Caco-2 (cell line): ENCODE results near the gene MEGF11. TPM values are rescaled to one million over a fixed set of nuclear protein-coding genes. Genes with fewer than 3 reads are reported as not detected.

Source experiments
- BruUV-seq: library from RNA; stranded (reverse); fragments of 400-500 nt; replicated peaks from 2 replicates; lab custom pipeline; 2021; lab: Mats Ljungman, UMichigan
- CTCF ChIA-PET: fragments of 300-600 bp; sonication (Branson Sonifier 250); formaldehyde crosslinking; loops from one replicate; lab custom pipeline; 2022; ENCODE audit warnings: antibody characterized with exemption; lab: Charles Lee
- POLR2A ChIA-PET: fragments of 300-600 bp; sonication (Branson Sonifier 250); formaldehyde crosslinking; loops from one replicate; lab custom pipeline; 2022; ENCODE audit warnings: antibody characterized with exemption; lab: Charles Lee
- DNase-seq, 2 experiments: peaks; one replicate each; pipeline versions ENCODE4 v3.0.0 to v3.0.0-alpha.2; 2020 to 2022
- H3K27me3 ChIP-seq: replicated peaks from 2 replicates; pipeline ENCODE4 v1.6.0; 2011; ENCODE audit warnings: low read length; ENCODE audit not compliant: control insufficient read depth, insufficient read depth
- H3K36me3 ChIP-seq: 2 replicates; pipeline ENCODE4 v1.5.1; 2011; ENCODE audit warnings: low read length; ENCODE audit not compliant: control insufficient read depth, insufficient read depth
- H3K4me1 ChIP-seq: fragments of 250-450 bp; sonication (Bioruptor Pico); 2 replicates; pipeline ENCODE4 v1.5.1; 2020; ENCODE audit warnings: mild to moderate bottlenecking
- H3K4me3 ChIP-seq: 2 replicates; pipeline ENCODE4 v1.5.1; 2011; ENCODE audit warnings: low read depth, mild to moderate bottlenecking, control low read depth, low read length
- H3K9me3 ChIP-seq: fragments of 250-450 bp; sonication (Bioruptor Pico); 2 replicates; pipeline ENCODE4 v1.5.1; 2020; ENCODE audit warnings: mild to moderate bottlenecking, moderate library complexity
- H3K27ac Mint-ChIP-seq: one replicate; pipeline ENCODE4 v1.8.0; 2022; ENCODE audit warnings: mixed read lengths; ENCODE audit not compliant: unreplicated experiment
- H3K27me3 Mint-ChIP-seq: one replicate; pipeline ENCODE4 v1.8.0; 2022; ENCODE audit warnings: mixed read lengths; ENCODE audit not compliant: insufficient read depth, unreplicated experiment
- H3K36me3 Mint-ChIP-seq: one replicate; pipeline ENCODE4 v1.8.0; 2022; ENCODE audit warnings: mild to moderate bottlenecking, mixed read lengths; ENCODE audit not compliant: insufficient read depth, unreplicated experiment
- H3K4me1 Mint-ChIP-seq: one replicate; pipeline ENCODE4 v1.8.0; 2022; ENCODE audit warnings: low read depth, mixed read lengths; ENCODE audit not compliant: unreplicated experiment
- H3K4me3 Mint-ChIP-seq: one replicate; pipeline ENCODE4 v1.8.0; 2022; ENCODE audit warnings: mild to moderate bottlenecking, moderate library complexity, mixed read lengths; ENCODE audit not compliant: unreplicated experiment
- H3K9me3 Mint-ChIP-seq: one replicate; pipeline ENCODE4 v1.8.0; 2022; ENCODE audit warnings: mixed read lengths; ENCODE audit not compliant: unreplicated experiment
- CTCF ChIP-seq, 2 experiments: fragments of 200-600 bp in 1 of 2; IDR thresholded peaks; 1 replicate in 1 of 2; 2 replicates in 1 of 2; pipeline versions ENCODE4 v1.5.1 to v1.8.0; 2011 to 2022; ENCODE audit warnings: antibody characterized with exemption in 1 of 2, control low read depth in 1 of 2, inconsistent platforms in 1 of 2, low read depth in 1 of 2, low read length in 1 of 2, mild to moderate bottlenecking in 1 of 2, moderate library complexity in 1 of 2; ENCODE audit not compliant: insufficient read depth in 1 of 2, severe bottlenecking in 1 of 2, unreplicated experiment in 1 of 2
- intact Hi-C: fragments of 100-400 bp; cut with micrococcal nuclease; formaldehyde crosslinking; loops from one replicate; pipeline ENCODE4 v1.10.0; 2022; ENCODE audit not compliant: unreplicated experiment
- total RNA-seq: library from RNA; stranded (reverse); gene quantifications from 2 replicates; pipeline ENCODE4 v1.2.3, GENCODE V29; 2022

The MEGF11 gene
- total RNA-seq, 1 experiment from 2014 or later = 0.66 TPM

- Histone ChIP-seq H3K4me3 (no peak overlapping the region), H3K9me3 (no peaks in the 10 kb centered on the region), H3K4me1 (no peaks in the 10 kb centered on the region), H3K36me3 (no peaks in the 10 kb centered on the region), H3K27me3 (no peaks in the 10 kb centered on the region)
- intact Hi-C loops = no loop called here
- Mint-ChIP-seq H3K36me3 (no peaks in the 10 kb centered on the region), H3K27me3 (peaks cover 7% of the 10 kb centered on the region), H3K27ac (no peak overlapping the region), H3K4me1 (no peaks in the 10 kb centered on the region), H3K9me3 (no peaks in the 10 kb centered on the region), H3K4me3 (no peak overlapping the region)
- BruUV-seq = no TSS peak
- POLR2A ChIA-PET = no interaction called here
- CTCF ChIA-PET = interaction anchor here (1.4 kb wide), 1 partner anchor 10 kb away, joined by 6 read pairs; no protein-coding TSS in a partner anchor
- TF ChIP-seq CTCF (IDR thresholded peaks at IDR 0.05; ENCODE audit: insufficient read depth in 1 of 2, low read depth in 1 of 2, low read length in 1 of 2, severe bottlenecking in 1 of 2, unreplicated experiment in 1 of 2) = no peak
- no peak for DNase-seq
These were observed 182.2 kb downstream of the MEGF11 start for GRCh38 chr15:66071160-66071920.

DNA sequence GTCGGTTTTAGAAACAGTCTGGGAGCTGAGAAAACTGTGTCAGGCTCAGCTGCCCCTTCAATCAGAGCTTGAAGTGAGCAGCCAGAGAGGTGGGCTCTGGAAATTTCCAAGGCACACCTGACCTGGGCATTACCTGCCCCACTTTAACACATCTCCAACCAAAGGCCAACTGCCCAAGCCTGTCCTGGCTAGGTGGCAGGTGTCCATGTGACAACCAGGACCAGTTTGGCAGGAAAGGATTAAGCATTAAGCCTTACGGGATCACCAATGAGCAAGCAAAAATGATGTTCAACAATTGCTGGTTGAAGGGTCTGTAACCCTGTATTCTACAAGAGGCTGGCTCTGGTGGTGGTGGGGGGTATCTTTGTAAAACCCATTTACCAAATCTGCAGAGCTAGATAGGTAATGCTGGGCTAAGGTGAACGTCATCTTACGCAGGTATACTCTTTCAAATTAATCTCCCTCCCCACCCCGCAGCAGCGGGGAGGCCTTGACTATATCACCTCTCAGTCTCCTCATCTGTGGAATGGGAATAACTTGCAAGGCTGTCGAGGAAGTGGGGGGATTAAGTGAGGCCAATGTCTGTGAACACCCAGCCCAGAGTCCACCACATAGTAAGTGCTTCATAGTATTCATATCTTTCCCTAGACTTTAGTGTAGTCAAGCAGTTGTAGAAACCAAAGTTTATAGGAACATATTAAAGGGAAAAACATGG is 183.2 kb downstream of the MEGF11 start:
- Mint-ChIP-seq H3K36me3 (no peaks in the 10 kb centered on the region), H3K4me3 (no peak overlapping the region), H3K9me3 (no peaks in the 10 kb centered on the region), H3K27me3 (peaks cover 7% of the 10 kb centered on the region), H3K27ac (no peak overlapping the region), H3K4me1 (no peaks in the 10 kb centered on the region)
- Histone ChIP-seq H3K36me3 (no peaks in the 10 kb centered on the region), H3K4me1 (no peaks in the 10 kb centered on the region), H3K4me3 (no peak overlapping the region), H3K27me3 (no peaks in the 10 kb centered on the region), H3K9me3 (no peaks in the 10 kb centered on the region)
- DNase-seq = no peak
- no TSS peak for BruUV-seq
- intact Hi-C loops = no loop called here
- TF ChIP-seq CTCF (IDR thresholded peaks at IDR 0.05; ENCODE audit: insufficient read depth in 1 of 2, low read depth in 1 of 2, low read length in 1 of 2, severe bottlenecking in 1 of 2, unreplicated experiment in 1 of 2) = no peak
- ChIA-PET CTCF (no interaction called here), POLR2A (no interaction called here)

DNA sequence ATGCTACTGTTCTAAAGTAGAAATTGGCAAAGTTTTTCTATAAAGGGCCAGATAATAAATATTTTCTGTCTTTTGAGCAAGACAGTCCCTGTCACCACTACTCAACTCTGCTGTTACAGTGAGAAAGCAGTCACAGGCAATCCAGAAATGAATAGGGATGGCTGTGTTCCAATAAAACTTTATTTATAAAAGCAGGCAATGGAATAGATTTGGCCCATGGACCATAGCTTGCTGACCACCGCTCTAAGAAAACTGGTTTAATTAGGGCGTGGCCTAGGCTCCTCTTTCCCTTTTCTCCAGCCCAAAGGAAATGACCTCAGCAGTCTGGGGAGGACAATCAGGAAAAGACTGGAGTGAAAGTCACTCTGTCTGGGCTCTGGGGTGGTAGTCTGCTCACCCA is 183.8 kb downstream of the MEGF11 start:
- intact Hi-C loops = no loop called here
- no peak for DNase-seq
- no peak overlapping the region for H3K4me3 ChIP-seq
- H3K4me1 ChIP-seq = no peaks in the 10 kb centered on the region
- no peaks in the 10 kb centered on the region for H3K9me3 ChIP-seq
- H3K27me3 ChIP-seq = no peaks in the 10 kb centered on the region
- no peaks in the 10 kb centered on the region for H3K9me3 Mint-ChIP-seq
- H3K27ac Mint-ChIP-seq = no peak overlapping the region
- no peak overlapping the region for H3K4me3 Mint-ChIP-seq
- H3K36me3 ChIP-seq = no peaks in the 10 kb centered on the region
- no peak for TF ChIP-seq CTCF (IDR thresholded peaks at IDR 0.05; ENCODE audit: insufficient read depth in 1 of 2, low read depth in 1 of 2, low read length in 1 of 2, severe bottlenecking in 1 of 2, unreplicated experiment in 1 of 2)
- BruUV-seq = no TSS peak
- ChIA-PET CTCF (no interaction called here), POLR2A (no interaction called here)
- no peaks in the 10 kb centered on the region for H3K36me3 Mint-ChIP-seq
- no peaks in the 10 kb centered on the region for H3K4me1 Mint-ChIP-seq
- H3K27me3 Mint-ChIP-seq = peaks cover 10% of the 10 kb centered on the region
